ENCODE measurements around the gene DAND5. TPM values are rescaled to one million over a fixed set of nuclear protein-coding genes. Genes with fewer than 3 reads are reported as not detected.

DAND5 gene
- total and polyA plus RNA-seq, 2 of the 13 experiments (the other 11 are each of a cell fraction or from before 2014, with no cell fraction given), result 0.04 TPM; not detected in 1

DNA sequence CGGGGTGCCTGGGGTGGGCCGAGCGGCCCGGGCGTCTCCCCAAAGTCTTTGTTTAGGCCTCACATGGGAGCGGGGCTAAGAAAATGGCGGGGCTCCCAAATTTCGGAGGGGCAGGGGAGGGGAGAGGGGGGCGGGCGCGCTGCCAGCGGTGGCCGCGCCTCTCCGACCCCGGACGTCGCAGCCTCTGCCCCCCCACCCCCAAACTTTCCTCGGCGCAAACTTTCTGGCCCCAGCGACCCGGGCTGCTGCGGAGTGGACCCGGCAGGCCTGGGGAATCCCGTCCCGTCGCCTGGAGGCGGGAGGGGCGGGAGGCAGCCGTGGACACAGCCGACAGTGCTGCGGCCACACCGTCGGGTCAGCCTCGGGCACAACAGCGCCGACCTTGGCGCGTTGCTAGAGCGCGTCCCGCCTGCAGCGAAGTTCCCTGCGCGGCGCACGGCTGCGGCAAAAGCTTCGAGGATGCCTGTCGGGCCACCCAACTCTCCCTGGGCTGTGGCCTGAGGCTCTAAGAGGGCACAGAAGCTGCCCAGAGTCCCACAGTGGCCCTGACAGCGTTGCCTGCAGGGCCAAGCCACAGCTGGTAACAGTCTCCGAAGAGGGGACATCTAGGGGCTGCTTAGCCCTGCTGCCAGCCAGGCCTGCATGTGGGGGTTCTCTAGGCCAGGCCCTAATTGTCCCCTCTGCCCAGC lies 27.2 kb downstream of the DAND5 start (continued):
- no peak for TF ChIP-seq HDAC6 (IDR thresholded peaks at IDR 0.05; ENCODE audit: low read depth, low read length)
- TF ChIP-seq, protein P1, sequence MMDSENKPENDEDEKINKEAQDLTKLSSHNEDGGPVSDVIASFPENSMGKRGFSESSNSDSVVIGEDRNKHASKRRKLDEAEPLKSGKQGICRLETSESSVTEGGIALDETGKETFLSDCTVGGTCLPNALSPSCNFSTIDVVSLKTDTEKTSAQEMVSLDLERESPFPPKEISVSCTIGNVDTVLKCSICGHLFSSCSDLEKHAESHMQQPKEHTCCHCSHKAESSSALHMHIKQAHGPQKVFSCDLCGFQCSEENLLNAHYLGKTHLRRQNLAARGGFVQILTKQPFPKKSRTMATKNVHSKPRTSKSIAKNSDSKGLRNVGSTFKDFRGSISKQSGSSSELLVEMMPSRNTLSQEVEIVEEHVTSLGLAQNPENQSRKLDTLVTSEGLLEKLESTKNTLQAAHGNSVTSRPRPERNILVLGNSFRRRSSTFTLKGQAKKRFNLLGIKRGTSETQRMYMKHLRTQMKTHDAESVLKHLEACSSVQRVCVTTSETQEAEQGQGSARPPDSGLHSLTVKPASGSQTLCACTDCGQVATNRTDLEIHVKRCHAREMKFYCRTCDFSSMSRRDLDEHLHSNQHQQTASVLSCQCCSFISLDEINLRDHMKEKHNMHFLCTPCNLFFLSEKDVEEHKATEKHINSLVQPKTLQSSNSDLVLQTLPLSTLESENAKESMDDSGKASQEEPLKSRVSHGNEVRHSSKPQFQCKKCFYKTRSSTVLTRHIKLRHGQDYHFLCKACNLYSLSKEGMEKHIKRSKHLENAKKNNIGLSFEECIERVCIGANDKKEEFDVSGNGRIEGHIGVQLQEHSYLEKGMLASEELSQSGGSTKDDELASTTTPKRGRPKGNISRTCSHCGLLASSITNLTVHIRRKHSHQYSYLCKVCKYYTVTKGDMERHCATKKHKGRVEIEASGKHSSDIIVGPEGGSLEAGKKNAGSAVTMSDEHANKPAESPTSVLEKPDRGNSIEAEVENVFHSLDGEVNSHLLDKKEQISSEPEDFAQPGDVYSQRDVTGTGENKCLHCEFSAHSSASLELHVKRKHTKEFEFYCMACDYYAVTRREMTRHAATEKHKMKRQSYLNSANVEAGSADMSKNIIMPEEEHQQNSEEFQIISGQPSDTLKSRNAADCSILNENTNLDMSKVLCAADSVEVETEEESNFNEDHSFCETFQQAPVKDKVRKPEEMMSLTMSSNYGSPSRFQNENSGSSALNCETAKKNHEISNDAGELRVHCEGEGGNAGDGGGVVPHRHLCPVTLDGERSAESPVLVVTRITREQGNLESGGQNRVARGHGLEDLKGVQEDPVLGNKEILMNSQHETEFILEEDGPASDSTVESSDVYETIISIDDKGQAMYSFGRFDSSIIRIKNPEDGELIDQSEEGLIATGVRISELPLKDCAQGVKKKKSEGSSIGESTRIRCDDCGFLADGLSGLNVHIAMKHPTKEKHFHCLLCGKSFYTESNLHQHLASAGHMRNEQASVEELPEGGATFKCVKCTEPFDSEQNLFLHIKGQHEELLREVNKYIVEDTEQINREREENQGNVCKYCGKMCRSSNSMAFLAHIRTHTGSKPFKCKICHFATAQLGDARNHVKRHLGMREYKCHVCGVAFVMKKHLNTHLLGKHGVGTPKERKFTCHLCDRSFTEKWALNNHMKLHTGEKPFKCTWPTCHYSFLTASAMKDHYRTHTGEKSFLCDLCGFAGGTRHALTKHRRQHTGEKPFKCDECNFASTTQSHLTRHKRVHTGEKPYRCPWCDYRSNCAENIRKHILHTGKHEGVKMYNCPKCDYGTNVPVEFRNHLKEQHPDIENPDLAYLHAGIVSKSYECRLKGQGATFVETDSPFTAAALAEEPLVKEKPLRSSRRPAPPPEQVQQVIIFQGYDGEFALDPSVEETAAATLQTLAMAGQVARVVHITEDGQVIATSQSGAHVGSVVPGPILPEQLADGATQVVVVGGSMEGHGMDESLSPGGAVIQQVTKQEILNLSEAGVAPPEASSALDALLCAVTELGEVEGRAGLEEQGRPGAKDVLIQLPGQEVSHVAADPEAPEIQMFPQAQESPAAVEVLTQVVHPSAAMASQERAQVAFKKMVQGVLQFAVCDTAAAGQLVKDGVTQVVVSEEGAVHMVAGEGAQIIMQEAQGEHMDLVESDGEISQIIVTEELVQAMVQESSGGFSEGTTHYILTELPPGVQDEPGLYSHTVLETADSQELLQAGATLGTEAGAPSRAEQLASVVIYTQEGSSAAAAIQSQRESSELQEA (CRISPR knock-in tag; IDR thresholded peaks at IDR 0.05; ENCODE audit: not compliant biosample characterization), result peak; percentile 86
- peak; percentile 71 for TF ChIP-seq ZFX (CRISPR knock-in tag; IDR thresholded peaks at IDR 0.05; ENCODE audit: low read depth)
- 0 out of 2 replicates have a peak, but pooled peaks have one; percentile 41 for TF ChIP-seq ZNF337 (CRISPR knock-in tag; IDR thresholded peaks at IDR 0.05; ENCODE audit: borderline replicate concordance, low read depth)
- TF ChIP-seq NR1H2 (CRISPR knock-in tag; IDR thresholded peaks at IDR 0.05; ENCODE audit: borderline replicate concordance, low read depth), result no peak
- TF ChIP-seq MED13 (CRISPR knock-in tag; IDR thresholded peaks at IDR 0.05), result no peak
- TF ChIP-seq ZNF10 (CRISPR knock-in tag; IDR thresholded peaks at IDR 0.05; ENCODE audit: borderline replicate concordance, low read depth), result no peak
- TF ChIP-seq TCF7 (IDR thresholded peaks at IDR 0.05; ENCODE audit: low read depth), result no peak
- TF ChIP-seq ZNF557 (CRISPR knock-in tag; IDR thresholded peaks at IDR 0.05), result no peak
- TF ChIP-seq, protein P2, sequence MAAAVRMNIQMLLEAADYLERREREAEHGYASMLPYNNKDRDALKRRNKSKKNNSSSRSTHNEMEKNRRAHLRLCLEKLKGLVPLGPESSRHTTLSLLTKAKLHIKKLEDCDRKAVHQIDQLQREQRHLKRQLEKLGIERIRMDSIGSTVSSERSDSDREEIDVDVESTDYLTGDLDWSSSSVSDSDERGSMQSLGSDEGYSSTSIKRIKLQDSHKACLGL (CRISPR knock-in tag; IDR thresholded peaks at IDR 0.05), result peak; percentile 39; the same call in 1 of the 2 replicates
- TF ChIP-seq ZNF484 (CRISPR knock-in tag; IDR thresholded peaks at IDR 0.05; ENCODE audit: borderline replicate concordance, low read depth), result no peak
- TF ChIP-seq ZBTB8A (CRISPR knock-in tag; IDR thresholded peaks at IDR 0.05; ENCODE audit: borderline replicate concordance, low read depth), result no peak
- TF ChIP-seq, protein P3, sequence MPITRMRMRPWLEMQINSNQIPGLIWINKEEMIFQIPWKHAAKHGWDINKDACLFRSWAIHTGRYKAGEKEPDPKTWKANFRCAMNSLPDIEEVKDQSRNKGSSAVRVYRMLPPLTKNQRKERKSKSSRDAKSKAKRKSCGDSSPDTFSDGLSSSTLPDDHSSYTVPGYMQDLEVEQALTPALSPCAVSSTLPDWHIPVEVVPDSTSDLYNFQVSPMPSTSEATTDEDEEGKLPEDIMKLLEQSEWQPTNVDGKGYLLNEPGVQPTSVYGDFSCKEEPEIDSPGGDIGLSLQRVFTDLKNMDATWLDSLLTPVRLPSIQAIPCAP (CRISPR knock-in tag; IDR thresholded peaks at IDR 0.05; ENCODE audit: low read depth), result no peak
- TF ChIP-seq SP5 (CRISPR knock-in tag; IDR thresholded peaks at IDR 0.05; ENCODE audit: borderline replicate concordance, low read depth), result 0 out of 2 replicates have a peak, but pooled peaks have one; percentile 17
- 0 out of 2 replicates have a peak, but pooled peaks have one; percentile 43 for TF ChIP-seq CSRNP1 (CRISPR knock-in tag; IDR thresholded peaks at IDR 0.05)
- peak; percentile 60 for TF ChIP-seq BCL6 (CRISPR knock-in tag; IDR thresholded peaks at IDR 0.05)

Data from HepG2 (cell line).